HUES6 (cell line): Measurements from ENCODE around the gene CCNE1.

Source experiments
- H3K27ac ChIP-seq: 2 replicates; pipeline ENCODE4 v1.7.0; 2013; ENCODE audit warnings: low read depth, mild to moderate bottlenecking, low read length, inconsistent platforms
- H3K27me3 ChIP-seq: 2 replicates; pipeline ENCODE4 v1.6.1; 2013; ENCODE audit warnings: low read length; ENCODE audit not compliant: control insufficient read depth, insufficient read depth
- H3K36me3 ChIP-seq: 2 replicates; pipeline ENCODE4 v1.6.1; 2013; ENCODE audit warnings: low read length; ENCODE audit not compliant: control insufficient read depth, insufficient read depth
- H3K4me1 ChIP-seq: 2 replicates; pipeline ENCODE4 v1.6.1; 2013; ENCODE audit warnings: low read length; ENCODE audit not compliant: control insufficient read depth, insufficient read depth
- H3K4me3 ChIP-seq: 2 replicates; pipeline ENCODE4 v1.5.1; 2013; ENCODE audit warnings: low read depth, low read length
- H3K9ac ChIP-seq: one replicate; pipeline ENCODE4 v1.6.1; 2013; ENCODE audit warnings: mild to moderate bottlenecking, low read length
- H3K9me3 ChIP-seq: 2 replicates; pipeline ENCODE4 v1.6.1; 2013; ENCODE audit warnings: low read depth, low read length; ENCODE audit not compliant: control insufficient read depth, insufficient read depth

CCNE1 gene

DNA sequence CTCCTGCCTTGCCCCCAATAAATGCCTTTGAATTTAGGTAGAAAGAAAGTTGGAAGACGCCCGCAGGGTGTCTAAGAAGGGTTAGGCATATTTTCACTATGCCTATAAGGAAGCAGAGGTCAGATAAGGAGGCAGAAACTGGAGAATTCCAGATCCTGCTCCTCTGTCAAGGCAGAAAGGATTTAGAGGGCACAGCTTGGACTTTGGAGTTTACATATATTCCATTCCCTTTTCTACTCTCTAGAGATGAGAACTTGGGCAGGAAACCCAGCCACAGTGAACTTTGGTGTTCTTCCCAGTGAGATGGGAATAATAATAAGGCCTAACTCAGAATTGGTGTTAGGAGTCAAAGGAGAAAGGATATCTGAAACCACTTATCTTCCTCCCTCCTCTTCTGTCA is 37.4 kb downstream of the CCNE1 start:
- Histone ChIP-seq H3K4me3 (no peak overlapping the region), H3K36me3 (no peaks in the 10 kb centered on the region), H3K27ac (no peak overlapping the region), H3K27me3 (no peaks in the 10 kb centered on the region), H3K4me1 (no peaks in the 10 kb centered on the region), H3K9ac (no peak overlapping the region), H3K9me3 (no peaks in the 10 kb centered on the region)

DNA sequence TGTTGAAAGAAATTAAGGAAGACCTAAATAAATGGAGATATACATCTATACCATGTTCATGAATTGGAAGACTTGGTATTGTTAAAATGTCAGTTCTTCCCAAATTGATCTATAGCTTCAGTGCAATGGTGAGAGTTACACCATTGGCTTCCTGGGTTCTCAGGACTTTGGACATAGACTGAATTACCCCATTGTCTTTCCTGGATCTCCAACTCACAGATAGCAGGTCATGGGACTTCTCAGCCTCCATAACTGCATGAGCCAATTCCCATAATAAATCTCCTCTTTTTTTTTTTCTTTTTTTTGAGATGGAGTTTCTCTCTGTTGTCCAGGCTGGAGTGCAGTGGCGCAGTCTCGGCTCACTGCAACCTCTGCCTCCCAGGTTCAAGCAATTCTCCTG is 38.7 kb downstream of the CCNE1 start:
- H3K27ac ChIP-seq: no peak overlapping the region
- peaks cover 4% of the 10 kb centered on the region; the same call in 1 of the 2 replicates for H3K4me1 ChIP-seq
- no peaks in the 10 kb centered on the region for H3K36me3 ChIP-seq
- H3K4me3 ChIP-seq: no peak overlapping the region
- no peaks in the 10 kb centered on the region for H3K9me3 ChIP-seq
- no peak overlapping the region for H3K9ac ChIP-seq
- H3K27me3 ChIP-seq: no peaks in the 10 kb centered on the region

DNA sequence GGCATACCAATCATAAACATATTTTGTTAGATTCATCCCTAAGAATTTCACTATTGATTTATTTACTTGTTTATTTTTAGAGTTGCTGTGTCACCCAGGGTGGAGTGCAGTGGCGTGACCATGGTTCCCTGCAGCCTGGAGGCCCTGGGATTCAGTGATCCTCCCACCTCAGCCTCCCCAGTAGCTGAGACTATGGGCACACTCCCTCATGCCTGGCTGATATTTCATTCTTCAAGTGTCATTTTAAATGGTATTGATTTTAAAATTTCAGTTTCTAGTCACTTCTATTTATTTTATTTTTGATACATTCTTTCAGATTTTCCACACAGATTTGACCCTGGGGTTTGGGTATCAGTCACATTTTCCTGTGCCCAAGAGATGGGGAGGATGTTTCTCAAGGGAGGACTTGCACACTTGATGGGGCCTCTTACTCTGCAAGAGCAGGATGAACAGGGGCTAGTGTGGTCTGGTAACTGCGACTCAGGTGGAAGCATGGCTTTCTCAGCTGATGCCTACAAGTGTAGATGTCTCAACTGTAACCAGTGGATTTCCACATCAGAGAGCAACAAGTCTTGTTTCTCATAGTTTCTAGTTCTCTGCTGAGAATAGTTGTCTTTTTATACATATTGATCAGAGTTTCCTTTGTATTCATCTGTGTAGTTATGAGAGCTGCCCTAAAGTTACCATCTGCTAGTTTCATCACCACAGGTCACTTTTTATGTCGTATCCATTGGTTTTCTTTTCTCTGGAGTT is 40.2 kb downstream of the CCNE1 start:
- Histone ChIP-seq H3K9me3 (no peaks in the 10 kb centered on the region), H3K36me3 (no peaks in the 10 kb centered on the region), H3K4me1 (peaks cover 5% of the 10 kb centered on the region; the same call in 1 of the 2 replicates), H3K9ac (no peak overlapping the region), H3K27me3 (no peaks in the 10 kb centered on the region), H3K27ac (no peak overlapping the region), H3K4me3 (no peak overlapping the region)

DNA sequence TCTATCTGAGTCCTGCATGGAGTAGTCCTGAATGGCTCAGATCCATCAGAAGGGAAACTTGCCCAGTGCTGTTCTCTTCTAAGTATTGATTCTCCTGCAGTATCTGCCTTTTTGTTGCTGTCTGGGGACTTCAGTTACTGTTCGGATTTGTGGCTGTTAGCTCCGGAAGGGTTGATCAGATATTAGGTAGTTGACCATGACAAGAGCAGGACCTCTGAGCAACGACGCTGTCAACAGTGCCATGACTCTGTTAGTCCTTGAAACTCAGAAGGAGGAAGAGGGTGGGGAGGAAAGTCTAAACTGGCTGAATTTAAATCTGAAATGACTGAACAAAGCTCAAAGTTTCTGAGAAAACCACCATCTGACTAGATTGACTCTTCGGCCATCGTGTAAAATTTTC is 42.2 kb downstream of the CCNE1 start:
- H3K9me3 ChIP-seq: no peaks in the 10 kb centered on the region
- H3K4me3 ChIP-seq: no peak overlapping the region
- no peaks in the 10 kb centered on the region for H3K27me3 ChIP-seq
- H3K36me3 ChIP-seq: no peaks in the 10 kb centered on the region
- peaks cover 14% of the 10 kb centered on the region for H3K4me1 ChIP-seq
- H3K27ac ChIP-seq: no peak overlapping the region
- H3K9ac ChIP-seq: no peak overlapping the region

DNA sequence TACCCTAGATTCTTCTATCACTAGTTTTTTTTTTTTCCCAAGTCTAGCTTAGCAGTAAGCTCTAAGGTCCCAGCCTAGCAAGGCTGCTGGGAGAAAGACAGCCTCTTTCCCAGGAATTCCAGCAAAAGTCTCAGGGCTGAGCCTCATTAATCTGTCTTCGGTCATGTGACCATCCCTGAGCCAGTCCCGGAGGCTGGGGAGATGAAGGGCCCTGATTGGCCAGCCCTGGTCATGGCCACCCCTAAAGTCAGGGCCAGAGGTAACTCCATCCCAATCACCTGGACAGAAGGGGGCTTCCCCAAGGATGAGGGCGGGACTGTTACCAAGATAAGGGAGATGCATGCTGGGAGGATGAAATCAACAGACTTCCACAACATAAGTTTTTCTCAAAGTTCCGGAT is 43.3 kb downstream of the CCNE1 start:
- no peak overlapping the region for H3K27ac ChIP-seq
- no peaks in the 10 kb centered on the region for H3K9me3 ChIP-seq
- no peaks in the 10 kb centered on the region for H3K36me3 ChIP-seq
- H3K27me3 ChIP-seq: no peaks in the 10 kb centered on the region
- H3K4me1 ChIP-seq: peaks cover 14% of the 10 kb centered on the region
- no peak overlapping the region for H3K4me3 ChIP-seq
- no peak overlapping the region for H3K9ac ChIP-seq

DNA sequence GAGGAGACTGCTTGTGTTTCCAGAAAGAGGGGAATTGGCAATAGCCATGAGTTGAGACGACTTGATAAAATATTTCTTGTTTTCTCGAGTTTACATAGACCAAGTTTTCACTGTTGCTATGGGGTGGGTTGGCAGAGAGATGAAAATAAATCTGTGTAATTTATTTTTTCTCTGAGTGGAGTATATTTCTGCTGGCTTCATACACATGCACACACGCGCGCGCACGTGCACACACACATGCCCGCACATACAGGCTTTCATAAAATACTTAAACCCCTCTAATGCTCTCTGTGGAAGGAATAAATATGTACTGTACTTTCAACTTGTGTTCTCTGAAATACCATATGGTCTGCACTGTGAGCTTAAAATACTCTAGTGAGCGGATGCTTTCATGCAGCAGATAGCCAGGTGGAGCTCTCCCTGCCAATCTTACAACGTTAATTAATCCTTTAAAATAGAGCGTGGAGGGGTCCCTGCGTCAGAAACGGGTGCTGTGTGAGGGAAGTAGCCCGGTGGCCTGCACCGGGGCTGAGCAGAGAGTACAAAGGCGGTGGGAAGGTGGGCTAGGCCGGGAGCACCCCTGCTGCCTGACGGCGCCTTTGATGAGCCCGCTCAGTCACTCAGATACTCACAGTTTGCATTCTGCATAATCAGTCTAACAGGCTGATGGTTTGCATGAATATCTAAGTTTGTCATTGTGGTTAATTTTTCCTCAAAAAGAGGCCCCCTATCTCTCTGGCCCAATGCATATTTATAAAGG is 44.1 kb downstream of the CCNE1 start:
- Histone ChIP-seq H3K4me1 (peaks cover 14% of the 10 kb centered on the region), H3K27ac (no peak overlapping the region)

DNA sequence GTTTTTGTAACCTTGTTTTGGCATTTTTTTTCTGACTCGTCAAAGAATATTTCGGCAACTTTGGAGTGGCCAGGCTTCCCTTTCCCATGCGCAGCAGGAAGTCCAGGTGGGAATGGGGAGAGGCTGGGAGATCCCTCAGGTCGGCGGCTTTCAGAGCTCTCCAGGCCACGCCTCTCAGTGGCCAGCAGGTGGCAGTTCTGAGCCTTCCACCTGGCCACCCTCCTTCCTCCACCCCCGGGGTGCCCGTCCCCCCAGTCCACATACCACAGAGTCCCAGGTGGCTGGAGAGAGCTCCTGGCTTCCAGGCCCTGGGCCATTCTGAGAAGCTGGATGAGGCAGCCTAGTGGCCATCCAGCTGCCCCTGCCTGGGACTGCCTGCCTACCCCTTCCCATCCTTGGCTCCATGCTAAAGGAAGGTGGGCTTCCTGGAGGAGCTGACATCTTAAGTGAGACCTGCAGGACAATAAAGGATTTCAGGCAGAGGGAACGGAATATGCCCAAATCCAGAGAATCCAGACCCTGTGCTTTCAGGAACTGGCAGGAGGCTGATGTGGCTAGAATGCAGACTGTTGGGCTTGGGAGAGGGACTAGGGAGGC is 46.3 kb downstream of the CCNE1 start:
- Histone ChIP-seq H3K9me3 (no peaks in the 10 kb centered on the region), H3K27me3 (no peaks in the 10 kb centered on the region), H3K4me3 (no peak overlapping the region), H3K9ac (no peak overlapping the region), H3K4me1 (peaks cover 14% of the 10 kb centered on the region), H3K36me3 (no peaks in the 10 kb centered on the region), H3K27ac (no peak overlapping the region)

More for the DNA sequence above, 44.1 kb downstream of the CCNE1 start:
- no peak overlapping the region for H3K4me3 ChIP-seq
- no peak overlapping the region for H3K9ac ChIP-seq
- H3K36me3 ChIP-seq: no peaks in the 10 kb centered on the region
- H3K27me3 ChIP-seq: no peaks in the 10 kb centered on the region
- H3K9me3 ChIP-seq: no peaks in the 10 kb centered on the region

DNA sequence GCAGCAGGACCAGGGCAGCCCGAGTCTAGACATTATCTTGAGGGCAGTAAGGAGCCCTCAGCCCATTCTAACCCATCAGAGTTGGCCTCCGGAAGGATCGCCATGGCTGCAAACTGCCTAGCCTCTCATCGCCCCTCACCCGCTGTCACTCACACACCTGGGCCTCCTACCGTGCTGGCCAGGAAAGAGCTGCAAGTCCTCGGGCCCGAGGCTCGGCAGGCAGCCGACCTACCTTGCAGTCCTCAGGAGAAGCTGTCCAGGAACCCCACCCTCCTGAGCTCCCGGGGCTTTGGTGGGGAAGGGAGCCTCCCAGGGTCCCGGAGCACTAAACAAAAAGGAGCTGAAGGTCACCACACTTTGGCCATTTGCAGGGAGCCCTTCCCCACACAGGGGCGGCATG is 46.8 kb downstream of the CCNE1 start:
- Histone ChIP-seq H3K4me1 (peaks cover 14% of the 10 kb centered on the region), H3K36me3 (no peaks in the 10 kb centered on the region), H3K27me3 (0 out of 2 replicates have a peak, but pooled peaks cover under 1% of the 10 kb centered on the region), H3K4me3 (no peak overlapping the region), H3K9ac (no peak overlapping the region), H3K9me3 (no peaks in the 10 kb centered on the region), H3K27ac (no peak overlapping the region)

DNA sequence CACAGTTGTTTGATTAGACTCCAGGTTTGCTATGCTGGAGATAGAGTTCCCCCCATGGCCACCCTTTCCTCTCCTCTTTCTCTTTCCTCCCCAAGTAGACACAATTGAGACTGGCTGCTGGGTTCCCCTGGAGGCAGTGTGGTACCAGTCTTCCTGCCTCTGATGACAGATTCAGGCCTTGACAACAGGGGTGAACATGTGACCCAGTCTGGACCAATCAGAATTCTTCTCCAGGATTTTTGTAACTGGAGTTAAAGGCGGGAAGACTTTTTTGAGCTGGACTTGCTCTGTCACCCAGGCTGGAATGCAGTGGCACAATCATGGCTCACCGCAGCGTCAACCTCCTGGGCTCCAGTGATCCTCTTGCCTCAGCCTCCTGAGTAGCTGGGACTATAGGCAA is 48.7 kb downstream of the CCNE1 start:
- Histone ChIP-seq H3K27ac (no peak overlapping the region), H3K9ac (no peak overlapping the region), H3K9me3 (no peaks in the 10 kb centered on the region), H3K4me1 (peaks cover 10% of the 10 kb centered on the region), H3K27me3 (0 out of 2 replicates have a peak, but pooled peaks cover 5% of the 10 kb centered on the region), H3K4me3 (no peak overlapping the region), H3K36me3 (no peaks in the 10 kb centered on the region)

DNA sequence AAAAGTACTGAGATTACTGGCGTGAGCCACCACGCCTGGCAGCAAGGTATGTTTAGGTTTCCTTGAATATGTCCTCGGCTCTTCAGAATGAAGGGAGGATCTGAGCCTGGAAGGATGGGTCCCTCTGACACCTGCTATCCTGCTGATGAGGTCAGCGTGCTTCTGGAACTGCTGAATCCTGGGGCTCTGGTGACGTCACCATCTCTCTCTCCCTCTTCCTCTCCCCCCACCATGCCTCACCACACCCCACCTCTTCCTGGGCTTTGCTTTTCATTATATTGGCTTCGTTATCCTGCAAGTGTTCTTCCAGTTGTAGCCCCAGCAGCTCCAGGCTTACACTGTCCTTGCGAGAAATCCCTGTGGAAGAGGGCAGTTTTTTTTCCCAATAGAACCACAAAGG is 49.8 kb downstream of the CCNE1 start:
- H3K9ac ChIP-seq: no peak overlapping the region
- 0 out of 2 replicates have a peak, but pooled peaks cover 5% of the 10 kb centered on the region for H3K27me3 ChIP-seq
- H3K9me3 ChIP-seq: no peaks in the 10 kb centered on the region
- no peaks in the 10 kb centered on the region for H3K36me3 ChIP-seq
- peaks cover 9% of the 10 kb centered on the region for H3K4me1 ChIP-seq
- H3K27ac ChIP-seq: no peak overlapping the region
- H3K4me3 ChIP-seq: no peak overlapping the region

DNA sequence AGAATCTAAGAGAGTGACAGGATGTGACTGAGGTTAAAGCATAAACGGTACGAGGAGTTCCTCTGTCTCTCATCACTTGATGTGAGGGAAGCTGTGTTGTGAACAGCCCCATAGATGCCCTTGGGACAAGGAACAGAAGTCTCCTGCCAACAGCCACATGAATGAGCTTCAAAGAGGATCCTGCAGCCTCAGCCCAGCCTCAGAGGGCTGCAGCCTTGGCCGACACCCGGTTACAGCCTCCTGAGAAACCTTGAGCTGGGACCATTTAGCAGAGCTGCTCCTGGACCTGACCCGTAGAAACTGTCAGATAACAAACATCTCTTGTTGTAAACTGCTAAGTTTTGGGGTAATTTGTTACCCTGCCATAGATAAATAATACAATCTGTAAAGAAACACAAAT is 54.2 kb downstream of the CCNE1 start:
- Histone ChIP-seq H3K4me1 (no peaks in the 10 kb centered on the region), H3K4me3 (no peak overlapping the region), H3K9ac (no peak overlapping the region), H3K36me3 (no peaks in the 10 kb centered on the region), H3K27ac (no peak overlapping the region), H3K9me3 (peaks cover 9% of the 10 kb centered on the region; the same call in 1 of the 2 replicates), H3K27me3 (0 out of 2 replicates have a peak, but pooled peaks cover 5% of the 10 kb centered on the region)
